Measurements from ENCODE around the gene MEX3C.

MEX3C gene

DNA sequence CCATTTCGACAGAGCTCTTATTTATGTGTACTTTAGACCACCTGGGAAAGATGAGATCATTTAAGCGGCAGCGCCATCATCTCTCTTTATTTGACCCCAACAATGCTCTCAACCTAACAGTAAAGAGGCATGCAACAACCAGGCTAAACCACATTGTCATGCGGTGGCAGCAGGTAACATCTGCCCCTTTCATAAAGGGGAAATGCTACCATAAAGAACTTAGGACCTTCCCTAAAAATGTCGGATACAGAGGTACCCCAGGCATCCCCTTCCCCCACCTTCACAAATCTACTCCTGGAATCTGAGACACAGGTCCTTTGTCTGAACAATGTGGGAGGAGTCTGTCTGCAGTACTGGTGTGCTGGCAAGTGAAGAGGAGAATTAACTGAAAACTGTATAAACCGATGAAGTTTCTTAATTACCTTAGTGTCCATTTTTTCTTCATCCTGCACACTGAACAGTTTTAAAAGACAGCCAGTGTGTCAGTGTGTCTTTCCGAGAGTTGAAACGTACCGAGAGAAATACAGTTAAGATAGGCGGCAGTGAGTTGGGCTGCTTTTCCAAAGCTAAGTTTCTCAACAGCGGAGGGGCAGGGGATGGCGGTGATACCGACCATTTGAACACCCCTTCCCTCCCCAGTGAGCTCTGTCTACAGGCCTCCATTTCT, 1.9 kb downstream of the MEX3C start:
- Mint-ChIP-seq H3K4me1 (peaks cover 43% of the 10 kb centered on the region), H3K27me3 (no peaks in the 10 kb centered on the region), H3K9me3 (no peaks in the 10 kb centered on the region), H3K4me3 (peak overlapping the region; percentile 96), H3K27ac (peak overlapping the region; percentile 83), H3K36me3 (peaks cover 7% of the 10 kb centered on the region)
- no peak for ATAC-seq

DNA sequence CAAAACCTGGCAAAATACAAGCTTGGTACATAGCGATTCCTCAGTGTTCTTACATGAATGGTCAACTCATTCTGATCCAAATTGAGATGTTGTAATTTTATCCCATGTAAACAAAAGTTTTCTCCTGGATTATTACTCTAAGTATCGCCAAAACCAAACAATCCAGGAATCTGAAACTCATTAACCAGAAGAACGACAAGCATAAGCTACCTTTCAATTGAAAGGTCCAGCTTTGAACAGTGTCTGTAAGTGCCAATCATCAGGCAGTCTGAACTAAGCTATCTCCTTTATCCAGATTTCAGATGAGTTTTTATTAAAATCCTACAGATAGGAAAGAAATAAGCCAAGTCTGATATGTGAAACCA, 2.4 kb downstream of the MEX3C start:
- Mint-ChIP-seq H3K4me1 (peaks cover 47% of the 10 kb centered on the region), H3K27me3 (no peaks in the 10 kb centered on the region), H3K27ac (peak overlapping the region; percentile 83), H3K36me3 (peaks cover 10% of the 10 kb centered on the region), H3K4me3 (peak overlapping the region; percentile 96), H3K9me3 (no peaks in the 10 kb centered on the region)
- ATAC-seq: no peak

DNA sequence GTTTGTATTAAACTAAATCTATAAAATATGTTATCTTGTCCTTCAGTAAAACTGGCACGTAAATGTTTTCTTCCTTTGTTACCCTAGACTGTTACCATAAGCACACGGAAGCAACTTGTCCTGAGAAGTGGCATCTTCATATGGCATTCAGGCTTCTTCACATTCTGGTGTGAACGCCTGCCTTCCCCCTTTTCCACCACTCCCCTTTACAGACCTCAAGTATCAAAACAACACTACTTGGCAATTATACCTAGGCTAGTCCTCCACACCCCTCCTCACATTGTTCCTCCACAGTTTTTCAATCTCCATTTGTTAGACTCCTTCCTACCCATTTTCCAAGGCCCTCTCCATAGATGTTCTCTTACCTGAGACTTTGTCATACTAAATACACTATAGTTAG, 2.9 kb downstream of the MEX3C start:
- no peak for ATAC-seq
- Mint-ChIP-seq H3K4me1 (peaks cover 50% of the 10 kb centered on the region), H3K4me3 (peak overlapping the region; percentile 96), H3K27ac (peak overlapping the region; percentile 83), H3K9me3 (no peaks in the 10 kb centered on the region), H3K36me3 (peaks cover 12% of the 10 kb centered on the region), H3K27me3 (no peaks in the 10 kb centered on the region)

DNA sequence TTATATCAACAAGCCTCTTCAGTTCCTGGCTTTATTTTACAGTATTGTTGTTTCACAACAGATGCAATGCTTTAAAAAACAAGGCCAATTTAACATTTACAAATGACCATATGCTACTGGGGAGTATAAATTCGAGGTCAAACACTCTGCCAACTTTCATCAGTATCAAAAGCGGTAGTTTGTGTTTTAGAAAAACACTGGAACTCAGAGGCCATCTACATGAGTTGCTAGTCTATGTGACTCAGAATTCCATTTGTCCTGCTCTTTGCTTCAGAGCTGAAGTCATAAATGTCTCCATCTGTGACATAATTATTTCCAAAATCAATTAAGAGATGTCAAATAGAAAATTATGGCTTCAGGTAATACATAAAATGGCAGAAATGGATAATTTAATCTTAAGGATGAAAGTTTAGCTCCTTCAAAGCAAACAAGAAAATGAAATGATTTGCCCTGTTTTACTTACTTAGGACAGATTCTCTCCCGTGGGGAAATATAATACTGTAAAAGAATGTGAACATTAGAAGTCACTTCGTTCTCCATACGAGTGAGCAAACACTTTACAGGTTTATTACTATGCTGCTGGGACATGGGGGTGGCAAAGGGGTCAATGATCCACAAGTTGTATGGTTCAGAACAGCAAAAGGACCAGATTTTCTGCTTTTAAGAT, 3.7 kb downstream of the MEX3C start:
- Mint-ChIP-seq H3K36me3 (peaks cover 12% of the 10 kb centered on the region), H3K27ac (no peak overlapping the region)

DNA sequence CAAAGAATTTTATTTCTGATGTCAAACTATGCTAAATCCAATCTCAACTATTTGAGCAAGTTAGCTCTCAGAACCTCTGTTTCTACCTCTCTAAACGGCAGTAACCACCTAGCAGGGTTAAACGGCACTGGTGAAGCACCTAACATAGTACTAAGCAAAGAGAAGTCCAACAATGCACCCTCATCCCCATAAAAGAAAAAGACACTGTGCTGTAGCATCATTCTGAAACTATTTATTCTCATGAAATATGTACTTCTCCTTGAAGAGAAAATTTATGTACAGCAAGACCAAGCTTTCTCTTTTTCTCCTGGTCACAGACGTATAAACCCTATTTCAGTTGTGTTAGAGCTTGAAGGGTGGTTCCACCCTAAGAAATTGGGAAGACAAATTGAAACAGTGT, 4.8 kb downstream of the MEX3C start:
- Mint-ChIP-seq H3K36me3 (peaks cover 12% of the 10 kb centered on the region), H3K9me3 (no peaks in the 10 kb centered on the region)

More for the DNA sequence above, 3.7 kb downstream of the MEX3C start:
- Mint-ChIP-seq H3K27me3 (no peaks in the 10 kb centered on the region), H3K4me3 (peak overlapping the region; percentile 41), H3K9me3 (no peaks in the 10 kb centered on the region), H3K4me1 (peaks cover 48% of the 10 kb centered on the region)
- no peak for ATAC-seq

DNA sequence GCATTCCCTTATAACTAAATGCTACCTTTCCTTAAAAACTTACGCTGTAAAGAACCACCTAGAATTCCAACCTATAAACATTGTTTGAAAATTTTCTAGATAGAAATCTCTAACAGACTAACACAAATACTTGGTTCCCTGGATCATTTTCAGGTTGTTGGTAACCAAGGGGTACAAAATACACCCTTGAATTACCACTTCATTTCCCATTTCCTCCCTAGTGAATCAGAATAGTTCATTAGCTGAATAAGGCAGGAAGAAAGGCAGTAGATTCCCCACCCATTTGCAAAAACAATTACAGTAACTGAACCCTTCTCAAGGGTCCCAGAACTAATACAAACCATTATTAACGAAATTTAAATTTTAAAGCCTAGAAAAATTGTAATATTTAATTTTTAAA, 5.5 kb downstream of the MEX3C start:
- no peak for ATAC-seq
- peaks cover 65% of the 10 kb centered on the region for H3K4me1 Mint-ChIP-seq
- no peaks in the 10 kb centered on the region for H3K9me3 Mint-ChIP-seq
- no peaks in the 10 kb centered on the region for H3K27me3 Mint-ChIP-seq
- H3K36me3 Mint-ChIP-seq: peaks cover 15% of the 10 kb centered on the region
- no peak overlapping the region for H3K4me3 Mint-ChIP-seq
- no peak overlapping the region for H3K27ac Mint-ChIP-seq

More for the DNA sequence above, 4.8 kb downstream of the MEX3C start:
- Mint-ChIP-seq H3K27ac (peak overlapping the region; percentile 27), H3K4me3 (peak overlapping the region; percentile 62), H3K4me1 (peaks cover 58% of the 10 kb centered on the region), H3K27me3 (no peaks in the 10 kb centered on the region)
- no peak for ATAC-seq

DNA sequence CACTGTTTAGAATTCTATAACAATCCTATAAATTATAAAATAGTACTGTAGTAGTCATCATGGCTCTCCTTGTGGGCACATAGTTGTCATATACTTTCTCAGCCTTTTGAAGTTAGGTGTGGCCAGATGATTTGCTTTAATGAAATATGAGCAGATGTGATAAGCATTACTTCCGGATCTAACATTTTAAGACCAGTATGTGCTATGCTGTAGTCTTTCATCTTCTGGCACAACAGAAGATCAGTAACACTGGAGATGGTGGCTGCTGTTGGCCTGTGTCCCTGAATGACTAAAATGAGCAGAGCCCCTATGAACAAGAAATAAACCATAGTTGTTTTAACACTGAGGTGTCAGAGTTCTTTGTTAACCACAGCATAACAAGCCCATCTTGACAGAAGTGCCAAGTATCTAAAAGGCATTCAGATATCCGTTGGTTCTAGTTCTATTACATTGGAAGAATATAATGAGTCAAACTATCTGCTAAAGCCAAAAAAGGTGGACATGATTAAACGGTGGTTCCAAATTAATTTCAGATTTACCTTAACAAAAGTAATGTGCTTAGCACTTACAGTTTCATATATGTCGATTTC, 6.3 kb downstream of the MEX3C start:
- peaks cover 21% of the 10 kb centered on the region for H3K36me3 Mint-ChIP-seq
- H3K27ac Mint-ChIP-seq: no peak overlapping the region
- no peak for ATAC-seq
- H3K4me1 Mint-ChIP-seq: peaks cover 73% of the 10 kb centered on the region
- no peak overlapping the region for H3K4me3 Mint-ChIP-seq
- H3K27me3 Mint-ChIP-seq: no peaks in the 10 kb centered on the region
- no peaks in the 10 kb centered on the region for H3K9me3 Mint-ChIP-seq

DNA sequence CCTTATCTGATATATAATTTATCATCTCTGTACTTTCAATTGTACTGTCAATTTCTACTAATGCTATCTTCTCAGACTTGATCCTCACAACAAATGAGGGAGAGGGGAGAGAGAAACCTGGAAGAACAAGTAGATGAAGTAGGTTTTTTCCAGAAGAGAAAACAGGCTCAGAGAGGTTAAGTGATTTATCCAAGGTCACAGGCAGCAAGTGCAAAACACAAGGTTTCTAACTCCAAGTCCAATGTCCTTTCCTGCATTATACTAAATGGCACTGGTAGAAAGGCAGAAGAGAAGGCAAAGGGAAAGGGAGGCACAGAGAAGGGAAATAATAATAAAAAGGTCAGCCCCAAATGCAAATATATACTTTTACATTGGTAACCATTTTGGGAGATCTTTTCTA, 7.5 kb downstream of the MEX3C start:
- peaks cover 77% of the 10 kb centered on the region for H3K4me1 Mint-ChIP-seq
- no peaks in the 10 kb centered on the region for H3K27me3 Mint-ChIP-seq
- H3K4me3 Mint-ChIP-seq: no peak overlapping the region
- no peaks in the 10 kb centered on the region for H3K9me3 Mint-ChIP-seq
- H3K27ac Mint-ChIP-seq: no peak overlapping the region
- H3K36me3 Mint-ChIP-seq: peaks cover 30% of the 10 kb centered on the region
- ATAC-seq: no peak

DNA sequence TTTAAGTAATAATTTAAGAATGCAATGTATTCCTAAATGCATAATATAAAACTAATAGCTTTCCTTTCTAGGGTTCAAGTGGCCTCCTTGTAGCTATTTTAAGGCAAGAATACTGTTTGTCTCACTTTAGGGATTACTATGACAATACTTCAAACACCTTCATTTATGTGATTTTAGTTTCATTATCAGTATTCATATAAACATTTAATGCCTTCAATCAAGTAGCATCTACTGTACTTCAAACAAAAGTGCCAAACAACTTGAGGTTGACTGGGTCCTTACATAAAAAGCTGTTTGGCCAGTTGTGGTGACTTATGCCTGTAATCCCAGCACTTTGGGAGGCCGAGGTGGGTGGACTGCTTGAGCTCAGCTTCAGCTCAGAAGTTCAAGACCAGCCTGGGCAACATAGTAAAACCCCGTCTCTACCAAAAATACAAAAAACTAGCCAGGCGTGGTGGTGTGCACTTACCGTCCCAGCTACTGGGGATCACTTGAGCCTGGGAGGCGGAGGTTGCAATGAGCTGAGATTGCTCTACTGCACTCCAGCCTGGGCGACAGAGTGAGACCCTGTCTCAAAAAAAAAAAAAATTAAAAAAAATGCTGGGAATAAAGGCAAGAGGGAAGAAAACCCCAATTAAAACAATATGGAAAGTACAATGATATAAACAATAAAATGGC, 9.3 kb downstream of the MEX3C start:
- peaks cover 24% of the 10 kb centered on the region for H3K36me3 Mint-ChIP-seq
- H3K27ac Mint-ChIP-seq: peak overlapping the region; percentile 61
- no peaks in the 10 kb centered on the region for H3K27me3 Mint-ChIP-seq
- no peaks in the 10 kb centered on the region for H3K9me3 Mint-ChIP-seq
- ATAC-seq: no peak
- peak overlapping the region; percentile 43 for H3K4me3 Mint-ChIP-seq
- H3K4me1 Mint-ChIP-seq: peaks cover 76% of the 10 kb centered on the region

DNA sequence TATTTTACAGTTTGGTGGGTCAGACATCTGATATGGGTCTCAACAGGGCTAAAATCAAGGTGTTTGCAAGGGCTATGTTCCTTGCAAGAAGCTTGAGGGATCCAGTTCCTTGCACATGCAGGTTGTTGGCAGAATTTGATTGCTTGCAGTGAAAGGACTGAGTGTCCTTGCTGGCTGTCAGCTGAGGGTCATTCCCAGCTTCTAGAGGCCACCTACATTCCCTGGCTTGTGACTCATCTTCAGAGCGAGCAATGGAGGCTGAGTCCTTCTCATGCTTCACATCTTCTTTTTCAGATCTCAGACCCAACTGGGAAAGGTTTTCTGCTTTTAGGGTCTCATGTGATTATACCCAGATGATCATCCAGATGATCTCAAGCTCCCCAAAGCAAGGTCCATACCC, 12.4 kb downstream of the MEX3C start:
- peaks cover 24% of the 10 kb centered on the region for H3K36me3 Mint-ChIP-seq
- H3K27ac Mint-ChIP-seq: no peak overlapping the region
- H3K4me1 Mint-ChIP-seq: peaks cover 70% of the 10 kb centered on the region
- no peaks in the 10 kb centered on the region for H3K9me3 Mint-ChIP-seq
- H3K4me3 Mint-ChIP-seq: no peak overlapping the region
- H3K27me3 Mint-ChIP-seq: no peaks in the 10 kb centered on the region
- ATAC-seq: no peak

DNA sequence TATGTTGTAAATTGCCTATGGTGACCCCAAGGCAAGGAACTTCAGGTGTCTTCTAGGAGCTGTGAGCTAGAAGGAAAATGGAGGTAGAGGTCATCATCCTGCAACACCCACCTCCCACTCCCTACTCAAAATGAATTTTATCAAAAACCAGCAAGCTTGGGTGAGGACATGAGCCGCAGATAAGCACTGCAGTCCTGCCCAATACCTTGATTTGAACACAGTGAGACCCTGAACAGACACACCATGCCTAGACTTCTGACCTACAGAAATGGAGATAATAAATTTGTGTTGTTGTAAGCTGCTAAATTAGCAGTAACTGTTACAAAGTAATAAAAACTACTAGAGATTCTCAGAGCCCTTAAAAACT, 13.4 kb downstream of the MEX3C start:
- no peak overlapping the region for H3K27ac Mint-ChIP-seq

DNA sequence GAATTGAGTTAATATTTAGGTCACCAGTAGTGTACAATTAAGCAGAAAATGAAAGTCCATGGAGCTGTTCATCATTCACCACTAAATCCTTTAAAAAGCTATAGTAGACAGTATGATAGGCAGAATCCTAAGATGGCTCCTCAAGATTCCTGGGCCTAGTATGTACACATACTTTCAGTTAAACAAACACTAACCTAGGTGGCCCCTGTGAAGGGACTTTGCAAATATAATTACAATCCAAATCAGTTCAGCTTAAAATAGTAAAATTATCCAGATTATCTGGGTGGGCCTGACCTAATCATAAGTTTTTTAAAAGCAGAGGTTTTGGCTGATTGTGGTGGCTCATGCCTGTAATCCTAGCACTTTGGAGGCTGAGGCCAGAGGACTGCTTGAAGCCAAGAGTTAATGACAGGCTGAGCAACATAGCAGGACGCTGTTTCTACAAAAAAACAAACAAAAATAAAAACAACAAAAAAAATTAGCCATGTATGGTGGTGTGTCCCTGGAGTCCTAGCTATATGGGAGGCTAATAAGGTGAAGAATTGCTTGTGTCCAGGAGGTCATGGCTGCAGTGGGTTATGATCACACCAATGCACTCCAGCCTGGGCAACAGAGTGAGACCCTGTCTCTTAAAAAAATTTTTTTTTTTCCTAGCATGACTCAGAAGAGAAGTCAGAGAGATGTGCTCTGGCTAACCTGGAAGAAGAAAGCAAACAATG, 13.9 kb downstream of the MEX3C start:
- no peak for ATAC-seq
- H3K36me3 Mint-ChIP-seq: peaks cover 27% of the 10 kb centered on the region
- no peaks in the 10 kb centered on the region for H3K9me3 Mint-ChIP-seq
- no peaks in the 10 kb centered on the region for H3K27me3 Mint-ChIP-seq
- peaks cover 70% of the 10 kb centered on the region for H3K4me1 Mint-ChIP-seq
- no peak overlapping the region for H3K27ac Mint-ChIP-seq
- no peak overlapping the region for H3K4me3 Mint-ChIP-seq

More for the DNA sequence above, 13.4 kb downstream of the MEX3C start:
- ATAC-seq: no peak
- Mint-ChIP-seq H3K27me3 (no peaks in the 10 kb centered on the region), H3K36me3 (peaks cover 27% of the 10 kb centered on the region), H3K4me1 (peaks cover 75% of the 10 kb centered on the region), H3K4me3 (no peak overlapping the region), H3K9me3 (no peaks in the 10 kb centered on the region)

DNA sequence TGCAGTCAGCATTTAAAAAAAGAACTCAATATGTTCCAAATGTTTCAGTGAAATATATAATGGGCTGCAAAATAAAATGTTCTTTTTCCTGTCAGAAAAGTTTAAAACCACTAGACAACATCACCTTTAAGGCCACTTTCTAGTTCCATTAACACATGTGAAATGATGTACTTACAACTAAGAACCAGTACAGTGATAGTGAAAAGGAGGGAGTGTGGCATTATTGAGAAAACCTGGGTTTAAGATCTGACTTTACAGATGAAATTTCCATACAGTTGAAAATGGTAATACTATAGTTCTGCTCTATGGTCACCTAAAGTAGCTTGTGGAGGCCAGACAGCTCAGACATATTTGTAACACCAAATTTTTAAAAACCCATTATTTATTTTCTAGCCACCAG, 14.7 kb downstream of the MEX3C start:
- Mint-ChIP-seq H3K9me3 (no peaks in the 10 kb centered on the region), H3K27me3 (no peaks in the 10 kb centered on the region), H3K4me1 (peaks cover 63% of the 10 kb centered on the region), H3K4me3 (no peak overlapping the region), H3K27ac (no peak overlapping the region), H3K36me3 (peaks cover 28% of the 10 kb centered on the region)
- no peak for ATAC-seq

DNA sequence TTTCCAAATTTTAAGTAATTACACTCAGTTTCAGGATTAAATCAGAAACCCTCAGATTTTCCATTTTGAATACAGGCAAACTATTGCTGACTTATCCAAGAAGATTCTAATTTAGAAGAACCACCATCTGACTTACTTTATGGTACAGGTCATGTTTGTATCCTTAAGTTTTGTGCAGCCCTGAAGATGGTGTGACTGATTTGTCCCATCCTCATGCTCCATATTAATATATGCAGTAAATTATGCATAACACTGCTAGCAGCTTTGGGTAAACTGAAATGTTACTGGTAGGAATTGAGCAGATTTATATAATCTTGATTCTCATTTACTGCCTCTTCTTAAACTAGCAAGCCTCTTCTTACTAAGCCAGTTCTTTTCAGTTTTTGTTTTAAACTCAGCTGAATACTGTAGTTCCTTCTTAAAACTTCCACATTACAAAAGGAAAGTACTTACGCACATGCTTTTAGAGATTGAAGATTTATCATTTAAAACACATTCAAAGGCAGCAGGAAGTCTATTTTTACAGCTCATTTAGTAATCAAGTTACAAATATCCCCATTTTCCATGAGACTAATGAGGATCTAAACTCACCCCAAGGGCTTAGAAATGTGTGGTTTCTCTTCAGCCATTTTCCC, 25.7 kb downstream of the MEX3C start:
- Mint-ChIP-seq H3K9me3 (peaks cover 2% of the 10 kb centered on the region), H3K4me1 (peaks cover 38% of the 10 kb centered on the region), H3K27ac (peak overlapping the region; percentile 87), H3K4me3 (peak overlapping the region; percentile 47), H3K36me3 (peaks cover 10% of the 10 kb centered on the region), H3K27me3 (no peaks in the 10 kb centered on the region)
- ATAC-seq: peak; percentile 53

DNA sequence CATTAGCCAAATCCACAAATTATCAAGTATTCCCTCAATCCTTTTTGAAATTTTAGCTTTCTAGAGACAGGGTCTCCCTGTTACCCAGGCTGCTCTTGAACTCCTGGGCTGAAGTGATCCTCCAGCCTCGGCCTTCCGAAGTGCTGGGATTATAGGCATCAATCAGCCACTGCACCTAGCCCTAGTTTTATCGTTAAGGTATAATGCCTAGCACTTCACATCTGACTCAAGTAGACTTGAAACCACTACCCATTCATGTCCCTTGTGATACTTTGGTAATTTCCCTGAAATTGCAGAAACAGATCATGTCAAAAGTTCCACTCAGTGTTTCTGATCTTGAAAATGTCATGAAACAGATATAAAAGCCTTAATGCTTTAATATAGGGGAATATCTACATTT, 26.3 kb downstream of the MEX3C start:
- Mint-ChIP-seq H3K27ac (peak overlapping the region; percentile 87), H3K9me3 (peaks cover 2% of the 10 kb centered on the region), H3K36me3 (peaks cover 4% of the 10 kb centered on the region), H3K27me3 (no peaks in the 10 kb centered on the region), H3K4me1 (peaks cover 38% of the 10 kb centered on the region), H3K4me3 (no peak overlapping the region)
- peak; percentile 85 for ATAC-seq
